Activated CD4-positive, alpha-beta T cell treated with anti-CD3 and anti-CD28 coated beads, Interleukin-2, amount 50 U/mL, for 48 hours (primary cell): Measurements from ENCODE around the gene DRC7.

Experiments
- DNase-seq, 2 experiments: peaks; one replicate each; pipeline ENCODE4 v3.0.0-alpha.2; 2020

DRC7 gene

GRCh38 chr16:57752581-57753447 is 58.2 kb downstream of the DRC7 start:
- DNase-seq = no peak

DNA sequence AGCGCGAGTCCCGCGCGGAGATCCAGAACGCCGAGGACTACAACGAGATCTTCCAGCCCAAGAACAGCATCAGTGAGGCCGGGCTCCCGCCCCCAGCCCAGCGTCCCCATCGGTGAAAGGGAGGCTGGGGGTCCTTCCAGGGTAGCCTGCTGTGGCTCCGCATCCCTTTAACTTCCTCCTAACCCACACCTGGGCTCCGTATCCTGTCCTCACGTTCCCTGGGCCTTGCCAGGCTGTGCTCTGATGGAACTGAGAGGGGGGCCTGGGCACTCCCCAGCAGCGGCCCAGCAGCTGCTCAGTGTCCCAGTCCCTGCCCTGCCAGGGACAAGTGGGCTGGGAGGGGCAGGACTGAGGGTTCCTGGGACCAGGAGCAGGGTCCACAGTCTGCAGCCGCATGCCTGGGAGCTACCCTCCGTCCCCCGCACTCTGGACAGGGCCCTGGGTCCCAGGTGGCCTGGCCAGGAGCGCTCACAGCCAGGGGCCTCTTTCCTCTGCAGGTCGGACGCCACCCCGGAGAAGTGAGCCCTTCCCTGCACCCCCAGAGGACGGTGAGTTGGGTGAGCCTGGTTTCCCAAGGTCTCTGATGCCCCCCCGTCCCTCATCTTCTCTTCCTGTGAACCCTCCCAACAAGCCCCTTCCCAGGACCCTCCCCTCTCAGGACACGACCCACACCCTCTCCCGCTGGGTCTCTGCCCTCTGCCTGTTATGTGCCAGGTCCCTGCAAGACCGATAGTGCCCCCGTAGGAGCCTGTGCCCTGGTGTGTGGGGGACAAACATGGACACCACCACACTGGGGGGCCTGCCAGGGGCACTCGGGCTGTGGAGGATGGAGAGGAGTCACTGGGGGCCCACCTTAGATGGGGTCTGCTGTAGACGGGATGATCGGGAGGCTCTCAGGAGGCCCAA is 59.1 kb downstream of the DRC7 start:
- no peak for DNase-seq

DNA sequence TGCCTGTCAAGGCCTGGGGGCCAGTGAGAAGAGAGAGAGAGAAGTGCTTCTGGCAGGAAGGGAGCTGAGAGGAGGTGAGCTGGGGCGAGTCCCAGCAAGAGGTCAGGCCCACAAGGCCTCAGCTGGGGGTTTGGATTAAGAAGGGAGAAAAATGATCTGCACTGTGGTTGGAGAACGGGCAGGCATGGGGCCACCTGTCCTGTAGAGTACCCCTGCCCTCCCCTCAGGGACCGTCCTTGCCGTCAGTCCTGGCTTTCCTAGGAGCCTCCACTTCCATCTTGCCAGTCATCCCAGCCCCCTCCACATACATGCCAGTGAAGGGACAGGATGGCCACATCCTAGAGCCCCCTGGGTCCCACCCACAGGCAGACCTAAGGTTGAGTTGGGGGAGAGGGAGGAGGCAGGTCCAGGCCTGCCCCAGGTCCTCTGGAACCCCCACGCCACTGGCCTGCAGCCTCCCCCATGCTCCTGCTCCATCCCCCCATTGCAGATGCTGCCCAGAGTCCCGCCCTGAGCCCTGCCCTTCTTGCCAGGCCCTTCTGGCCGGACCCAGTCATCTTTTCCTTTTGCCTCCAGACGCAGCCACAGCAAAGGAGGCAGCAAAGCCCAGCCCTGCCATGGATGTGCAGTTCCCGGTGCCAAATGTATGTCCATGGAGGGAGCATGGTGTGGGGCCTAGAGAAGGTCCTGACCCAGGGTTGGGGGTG is 59.9 kb downstream of the DRC7 start:
- DNase-seq = no peak

- DNase-seq = no peak
Measured at GRCh38 chr16:57755061-57755684, 60.6 kb downstream of the DRC7 start.

GRCh38 chr16:57755726-57756423 is 61.3 kb downstream of the DRC7 start:
- DNase-seq = no peak

GRCh38 chr16:57756424-57757325 is 62.1 kb downstream of the DRC7 start:
- DNase-seq = no peak

DNA sequence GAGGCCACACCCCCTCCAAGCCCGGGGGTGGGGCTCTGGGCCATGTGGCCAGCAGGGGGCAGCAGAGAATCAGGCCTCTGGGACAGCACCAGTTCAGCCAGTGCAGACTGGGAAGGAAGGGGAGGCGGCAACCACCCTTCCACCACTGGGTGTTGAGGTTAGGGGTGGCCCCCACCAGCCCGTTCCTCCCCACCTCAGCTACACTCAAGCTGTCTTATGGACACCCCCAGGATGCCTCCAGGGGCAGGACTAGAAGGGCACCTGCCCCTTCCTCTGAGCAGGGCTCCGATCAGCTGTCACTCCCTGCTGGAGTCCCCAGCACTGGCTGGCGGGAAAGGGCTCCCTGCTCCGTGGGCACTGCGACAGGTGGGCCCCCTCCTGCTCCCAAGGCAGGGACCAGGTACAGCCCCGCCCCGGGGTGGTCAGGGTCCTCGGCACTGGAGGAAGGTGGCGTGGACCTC is 62.8 kb downstream of the DRC7 start:
- DNase-seq = peak; percentile 92 to 94

- DNase-seq = no peak
Measured at GRCh38 chr16:57757883-57758282, 63.3 kb downstream of the DRC7 start.

- DNase-seq = no peak
Measured at GRCh38 chr16:57758331-57759117, 63.9 kb downstream of the DRC7 start.

DNA sequence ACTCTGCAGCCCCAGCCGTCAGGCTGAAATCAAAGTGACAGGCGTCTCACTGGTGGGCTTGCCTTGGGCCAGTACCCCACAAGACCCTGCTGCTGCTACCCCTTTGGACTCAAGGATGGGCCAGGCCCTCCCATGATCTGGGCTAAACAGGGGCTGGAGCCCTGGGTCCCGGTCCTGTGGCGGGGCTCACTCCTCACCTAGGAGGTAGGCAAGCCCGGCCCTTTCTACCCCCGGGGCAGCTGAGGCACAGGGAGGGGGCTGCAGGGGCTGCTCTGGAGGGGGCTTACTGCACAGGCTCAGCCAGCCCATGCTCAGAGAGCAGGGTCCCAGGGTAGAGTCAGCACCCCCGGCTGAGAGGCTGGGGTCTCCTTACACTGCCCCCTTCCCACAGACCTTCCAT is 64.5 kb downstream of the DRC7 start:
- DNase-seq = no peak

DNA sequence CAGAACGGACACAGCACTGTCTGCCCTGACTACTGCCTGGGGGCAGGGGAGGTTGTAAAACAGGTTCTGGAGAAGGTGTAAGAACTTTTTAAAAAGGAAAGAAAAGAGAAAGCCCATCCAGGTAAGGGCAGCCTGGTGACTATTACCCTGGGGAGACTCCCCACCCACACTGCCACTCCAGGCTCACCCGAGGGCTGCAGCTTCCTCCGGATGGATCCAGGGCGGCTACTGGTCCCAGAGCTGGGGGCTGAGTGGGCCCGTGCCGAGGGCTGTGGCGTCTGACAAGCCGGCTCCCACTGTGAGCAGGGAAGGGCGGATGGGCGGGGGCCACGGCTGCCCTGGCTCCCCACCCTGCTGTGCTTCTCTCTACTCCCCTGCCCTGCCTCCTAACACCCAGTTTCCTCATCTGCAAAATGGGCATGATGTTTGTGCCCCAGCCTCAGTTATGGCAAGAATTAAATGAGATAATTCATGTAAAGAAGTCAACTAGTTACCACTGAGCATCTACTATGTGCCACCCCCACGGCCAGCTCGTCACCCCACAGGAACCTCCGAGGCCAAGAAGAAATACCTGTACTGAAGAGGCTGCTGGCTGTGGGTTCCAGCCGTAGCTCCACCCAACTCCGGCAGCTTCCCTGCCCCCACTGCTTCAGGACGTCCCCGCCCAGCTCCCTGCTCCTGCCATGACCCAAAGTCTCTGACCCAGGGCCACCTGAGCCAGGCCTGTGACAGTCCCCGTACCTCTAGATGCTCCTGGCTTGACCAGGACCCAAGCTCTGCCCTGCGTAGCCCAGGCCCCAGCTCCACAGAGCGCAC is 65.1 kb downstream of the DRC7 start:
- DNase-seq = no peak

- DNase-seq = no peak
Measured at GRCh38 chr16:57760357-57761160, 66.0 kb downstream of the DRC7 start.

GRCh38 chr16:57761301-57761700 is 66.7 kb downstream of the DRC7 start:
- no peak for DNase-seq

GRCh38 chr16:57761957-57762356 is 67.4 kb downstream of the DRC7 start:
- DNase-seq = no peak

DNA sequence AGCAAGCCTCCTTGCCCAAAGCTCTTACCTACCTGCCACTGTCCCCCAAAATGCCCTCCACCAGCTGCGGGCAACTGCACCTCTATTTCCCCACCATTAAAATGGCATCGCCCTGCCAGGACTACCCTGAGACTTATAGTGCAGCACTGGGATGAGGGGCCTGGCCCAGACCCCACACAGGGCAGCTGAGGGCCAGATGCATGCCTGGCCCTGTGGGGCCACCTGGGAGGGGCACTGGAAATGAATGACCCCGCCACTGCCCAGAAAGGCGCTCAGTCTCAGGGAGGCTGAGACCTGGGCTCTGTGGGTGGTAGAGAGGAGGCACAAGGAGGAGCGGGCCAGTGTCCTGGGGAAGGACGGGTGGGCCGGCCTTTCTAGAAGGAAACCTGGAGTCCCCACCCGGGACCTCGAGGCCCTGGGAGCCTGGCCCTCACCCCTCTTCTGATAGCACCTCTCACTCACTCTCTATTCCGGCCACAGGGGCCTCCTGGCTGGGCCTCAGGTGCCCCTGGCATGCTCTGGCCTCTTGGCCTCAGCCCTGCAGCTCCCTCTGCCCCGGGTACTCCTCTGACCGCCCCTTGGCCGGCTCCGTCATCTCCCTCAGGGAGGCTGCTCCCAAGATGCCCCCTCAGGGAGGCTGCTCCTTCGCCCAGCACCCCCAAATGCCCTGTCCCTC is 67.9 kb downstream of the DRC7 start:
- no peak for DNase-seq

GRCh38 chr16:57763285-57764005 is 68.8 kb downstream of the DRC7 start:
- DNase-seq = no peak

DNA sequence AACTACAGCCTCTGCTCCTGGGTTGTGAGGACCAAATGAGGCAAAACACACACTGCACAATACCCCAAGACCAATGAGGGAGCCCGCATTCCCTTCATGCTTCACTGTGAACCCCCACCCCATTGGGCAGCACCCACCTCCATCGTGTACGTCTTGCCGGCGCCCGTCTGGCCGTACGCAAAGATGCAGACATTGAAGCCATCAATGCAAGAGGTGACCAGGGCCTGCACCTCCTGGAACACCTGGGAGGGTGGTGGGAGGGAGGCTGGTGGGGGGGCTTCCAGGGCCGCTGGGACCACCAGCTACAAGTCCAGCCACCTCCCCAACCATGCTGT is 69.4 kb downstream of the DRC7 start:
- DNase-seq = no peak
